A673 (cell line): ENCODE measurements around the gene CEACAM3. TPM values are rescaled to one million over a fixed set of nuclear protein-coding genes. Genes with fewer than 3 reads are reported as not detected.

Experiments
- BruUV-seq: library from RNA; stranded (reverse); fragments of 400-500 nt; replicated peaks from 2 replicates; lab custom pipeline; 2021; lab: Mats Ljungman, UMichigan
- CTCF ChIA-PET: fragments of 300-600 bp; sonication (Branson Sonifier 250); formaldehyde crosslinking; loops from one replicate; lab custom pipeline; 2022; ENCODE audit warnings: antibody characterized with exemption; lab: Charles Lee
- POLR2A ChIA-PET: fragments of 300-600 bp; sonication (Branson Sonifier 250); formaldehyde crosslinking; loops from one replicate; lab custom pipeline; 2022; ENCODE audit warnings: antibody characterized with exemption; ENCODE audit not compliant: low non-redundant PET; lab: Charles Lee
- DNase-seq: peaks from one replicate; pipeline ENCODE4 v3.0.0-alpha.2; 2015; ENCODE audit warnings: low spot score
- H3K27ac ChIP-seq: fragments of 200-600 bp; sonication (generic); 2 replicates; pipeline ENCODE4 v1.5.1; 2016; ENCODE audit warnings: mixed run types, low read depth, mild to moderate bottlenecking, mixed read lengths, antibody characterized with exemption, low read length; ENCODE audit not compliant: poor library complexity, severe bottlenecking
- H3K27me3 ChIP-seq: fragments of 200-600 bp; sonication (generic); replicated peaks from 2 replicates; pipeline ENCODE4 v1.6.1; 2017; ENCODE audit warnings: mixed run types, low read depth, mild to moderate bottlenecking, mixed read lengths, antibody characterized with exemption, low read length; ENCODE audit not compliant: insufficient read depth, poor library complexity
- H3K36me3 ChIP-seq: fragments of 200-600 bp; sonication (generic); 2 replicates; pipeline ENCODE4 v1.6.1; 2016; ENCODE audit warnings: mixed run types, mild to moderate bottlenecking, mixed read lengths, antibody characterized with exemption, low read length; ENCODE audit not compliant: insufficient read depth, poor library complexity, severe bottlenecking
- H3K4me1 ChIP-seq: fragments of 200-600 bp; sonication (generic); 2 replicates; pipeline ENCODE4 v1.6.1; 2017; ENCODE audit warnings: mixed run types, mild to moderate bottlenecking, mixed read lengths, antibody characterized with exemption, low read length; ENCODE audit not compliant: insufficient read depth, poor library complexity, severe bottlenecking
- H3K4me3 ChIP-seq: fragments of 200-600 bp; sonication (generic); 2 replicates; pipeline ENCODE4 v1.5.1; 2016; ENCODE audit warnings: low read depth, mixed run types, mild to moderate bottlenecking, mixed read lengths, low read length; ENCODE audit not compliant: poor library complexity, severe bottlenecking
- H3K9me3 ChIP-seq: fragments of 200-600 bp; sonication (generic); 2 replicates; pipeline ENCODE4 v1.6.1; 2016; ENCODE audit warnings: mixed run types, low read depth, mild to moderate bottlenecking, mixed read lengths, antibody characterized with exemption, low read length; ENCODE audit not compliant: poor library complexity, severe bottlenecking
- CTCF ChIP-seq: fragments of 300-800, 200-600 bp; sonication (generic); conservative IDR thresholded peaks from 2 replicates; pipeline ENCODE4 v1.5.1; 2017; ENCODE audit warnings: low read depth, mild to moderate bottlenecking, antibody characterized with exemption, low read length, moderate library complexity, mixed read lengths
- EZH2 ChIP-seq: fragments of 200-600 bp; sonication (generic); IDR thresholded peaks from 2 replicates; pipeline ENCODE4 v1.6.1; 2017; ENCODE audit warnings: borderline replicate concordance, low read depth, mild to moderate bottlenecking, mixed read lengths, antibody characterized with exemption, low read length; ENCODE audit not compliant: poor library complexity, severe bottlenecking
- intact Hi-C: fragments of 100-400 bp; cut with micrococcal nuclease; formaldehyde crosslinking; loops from one replicate; pipeline ENCODE4 v1.10.0; 2022; ENCODE audit not compliant: unreplicated experiment
- total RNA-seq: library from RNA; stranded (reverse); gene quantifications from 2 replicates; pipeline ENCODE4 v1.2.3, GENCODE V29; 2021

CEACAM3 gene
- total RNA-seq, 1 experiment from 2014 or later: not detected

DNA sequence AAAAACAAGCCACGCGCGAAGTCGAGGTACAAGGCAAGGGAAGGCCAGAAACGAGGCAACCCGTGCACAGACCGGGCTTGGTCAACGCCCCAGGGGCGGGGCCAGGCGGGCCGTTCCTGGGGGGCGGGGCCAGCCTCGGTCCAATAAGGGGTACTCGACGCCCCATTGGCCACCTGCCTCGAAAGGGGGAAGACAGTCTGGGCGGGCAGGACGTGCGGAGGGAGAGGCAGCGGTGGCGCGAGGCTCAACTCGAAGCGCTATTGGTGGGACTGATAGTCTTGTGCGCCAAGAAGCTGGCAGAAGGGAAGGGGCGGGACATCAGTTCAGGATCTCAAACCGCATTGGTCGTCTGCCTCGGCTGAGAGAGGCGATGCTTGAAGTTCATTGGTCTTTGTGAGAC is 48.2 kb downstream of the CEACAM3 start, which contains the start of gene LYPD4:
TSS of gene LYPD4 (minus strand) at position 83 of the 400 bp plus-strand sequence. CDS start 5,398 bp downstream, outside the sequence.
- intact Hi-C loops: no loop called here
- H3K27me3 ChIP-seq: no peaks in the 10 kb centered on the region
- no peaks in the 10 kb centered on the region for H3K9me3 ChIP-seq
- ChIA-PET CTCF (interaction anchor here (0.8 kb wide), 1 partner anchor 112 kb away, joined by 3 read pairs; no protein-coding TSS in a partner anchor), POLR2A (no interaction called here)
- no peaks in the 10 kb centered on the region for H3K36me3 ChIP-seq
- TF ChIP-seq EZH2 (no peak), CTCF (no peak)
- BruUV-seq: no TSS peak
- no peak for DNase-seq
- no peak within 1 kb of the TSS for H3K4me3 ChIP-seq
- no peaks in the 10 kb centered on the region for H3K4me1 ChIP-seq
- H3K27ac ChIP-seq: no peak within 1 kb of the TSS

- intact Hi-C loops: no loop called here
- POLR2A ChIA-PET: no interaction called here
- Histone ChIP-seq H3K9me3 (no peaks in the 10 kb centered on the region), H3K4me1 (no peaks in the 10 kb centered on the region), H3K36me3 (no peaks in the 10 kb centered on the region), H3K27ac (no peak within 1 kb of the TSS), H3K27me3 (no peaks in the 10 kb centered on the region), H3K4me3 (no peak within 1 kb of the TSS)
- TF ChIP-seq CTCF: no peak
- TF ChIP-seq EZH2: no peak
- DNase-seq: no peak
- CTCF ChIA-PET: interaction anchor here (0.8 kb wide), 1 partner anchor 112 kb away, joined by 3 read pairs; no protein-coding TSS in a partner anchor
- BruUV-seq: no TSS peak
Observed at GRCh38 chr19:41845001-41845050, 48.4 kb downstream of the CEACAM3 start, which contains the start of gene DMRTC2. TSS of gene DMRTC2 (plus strand) at chr19:41845042. CDS start at chr19:41847429, 2,387 bp downstream.

- ChIA-PET CTCF (interaction anchor here (0.8 kb wide), 1 partner anchor 112 kb away, joined by 3 read pairs; no protein-coding TSS in a partner anchor), POLR2A (no interaction called here)
- DNase-seq: no peak
Observed at GRCh38 chr19:41845051-41845590, 48.7 kb downstream of the CEACAM3 start.

More at GRCh38 chr19:41845051-41845590, 48.7 kb downstream of the CEACAM3 start:
- H3K27me3 ChIP-seq: no peaks in the 10 kb centered on the region
- intact Hi-C loops: no loop called here
- H3K4me1 ChIP-seq: no peaks in the 10 kb centered on the region
- TF ChIP-seq EZH2 (no peak), CTCF (no peak)
- H3K36me3 ChIP-seq: no peaks in the 10 kb centered on the region
- no TSS peak for BruUV-seq
- no peaks in the 10 kb centered on the region for H3K9me3 ChIP-seq
- H3K4me3 ChIP-seq: no peak overlapping the region
- H3K27ac ChIP-seq: no peak overlapping the region
